Panc1 (cell line): Measurements from ENCODE around the gene MTRF1L. TPM values are rescaled to one million over a fixed set of nuclear protein-coding genes. Genes with fewer than 3 reads are reported as not detected.

Source experiments
- ATAC-seq: fragments of 200-7000 bp; cut with Tn5 transposase; 2 replicates; pipeline ENCODE4 v1.9.1; 2020; ENCODE audit warnings: mild to moderate bottlenecking, moderate library complexity
- BruUV-seq: library from RNA; stranded (reverse); fragments of 400-500 nt; replicated peaks from 2 replicates; lab custom pipeline; 2021; lab: Mats Ljungman, UMichigan
- CTCF ChIA-PET: fragments of 300-600 bp; sonication (Branson Sonifier 250); formaldehyde crosslinking; loops from one replicate; lab custom pipeline; 2022; ENCODE audit warnings: antibody characterized with exemption; lab: Charles Lee
- POLR2A ChIA-PET: fragments of 300-600 bp; sonication (Branson Sonifier 250); formaldehyde crosslinking; loops from one replicate; lab custom pipeline; 2022; ENCODE audit warnings: antibody characterized with exemption; lab: Charles Lee
- DNase-seq: peaks from one replicate; pipeline ENCODE4 v3.0.0-alpha.2; 2010; ENCODE audit warnings: low read depth, low spot score
- H3K27ac ChIP-seq: 2 replicates; pipeline ENCODE4 v1.5.1; 2011; ENCODE audit warnings: mild to moderate bottlenecking, low read length, inconsistent platforms
- H3K27me3 ChIP-seq: fragments of 200-500 bp; sonication (Bioruptor generic); 2 replicates; pipeline ENCODE4 v1.6.0; 2014; ENCODE audit warnings: low read length, inconsistent platforms; ENCODE audit not compliant: control insufficient read depth, insufficient read depth
- H3K36me3 ChIP-seq: fragments of 200-500 bp; sonication (Bioruptor generic); 2 replicates; pipeline ENCODE4 v1.5.1; 2014; ENCODE audit warnings: inconsistent platforms, mild to moderate bottlenecking, low read length, moderate library complexity; ENCODE audit not compliant: control insufficient read depth, insufficient read depth
- H3K4me1 ChIP-seq: 2 replicates; pipeline ENCODE4 v1.5.1; 2011; ENCODE audit warnings: inconsistent platforms, mild to moderate bottlenecking, low read length, moderate library complexity; ENCODE audit not compliant: control insufficient read depth, insufficient read depth
- H3K4me3 ChIP-seq, 2 experiments: 2 replicates each; pipeline ENCODE4 v1.5.1; 2011 to 2012; ENCODE audit warnings: low read depth in 2 of 2, low read length in 2 of 2, mild to moderate bottlenecking in 2 of 2, inconsistent platforms in 1 of 2, moderate library complexity in 1 of 2
- H3K9me3 ChIP-seq: fragments of 200-500 bp; sonication (Bioruptor generic); 2 replicates; pipeline ENCODE4 v1.5.1; 2014; ENCODE audit warnings: low read depth, mild to moderate bottlenecking, inconsistent platforms, low read length, moderate library complexity; ENCODE audit not compliant: control insufficient read depth, insufficient read depth
- CTCF ChIP-seq: fragments of 450-650 bp; IDR thresholded peaks from 2 replicates; pipeline ENCODE4 v1.5.1; 2017; ENCODE audit warnings: mild to moderate bottlenecking
- POLR2AphosphoS5 ChIP-seq: IDR thresholded peaks from 2 replicates; pipeline ENCODE4 v1.6.1; 2012; ENCODE audit warnings: mild to moderate bottlenecking, low read depth, low read length, moderate library complexity
- SIN3A ChIP-seq: IDR thresholded peaks from 2 replicates; pipeline ENCODE4 v1.6.1; 2012; ENCODE audit warnings: low read depth, mild to moderate bottlenecking, low read length, moderate library complexity, borderline replicate concordance; ENCODE audit not compliant: insufficient read depth
- TCF7L2 ChIP-seq: IDR thresholded peaks from 2 replicates; pipeline ENCODE4 v1.6.1; 2011; ENCODE audit warnings: mild to moderate bottlenecking, low read depth, low read length, inconsistent platforms
- in situ Hi-C: cut with HindIII; loops from 2 replicates; pipeline ENCODE4 v1.10.0; 2016; ENCODE audit warnings: low sequenced_read_pairs, low pct_unique_long_range_greater_than_20kb
- intact Hi-C: fragments of 100-400 bp; cut with micrococcal nuclease; formaldehyde crosslinking; loops from one replicate; pipeline ENCODE4 v1.10.0; 2022; ENCODE audit not compliant: unreplicated experiment
- total RNA-seq: library from RNA; stranded (reverse); gene quantifications from one replicate; pipeline ENCODE4 v1.2.1, GENCODE V29; 2021; ENCODE audit not compliant: unreplicated experiment
- TF ChIP-seq, protein P1 (sequence below), 2 experiments: IDR thresholded peaks; 2 replicates each; pipeline ENCODE4 v1.6.1; 2011 to 2012; ENCODE audit warnings: low read depth in 2 of 2, control low read depth in 1 of 2, low read length in 1 of 2, mild to moderate bottlenecking in 1 of 2, moderate library complexity in 1 of 2; ENCODE audit not compliant: insufficient read depth in 1 of 2

The MTRF1L gene
- total RNA-seq, 1 experiment from 2014 or later = 22.7 TPM

DNA sequence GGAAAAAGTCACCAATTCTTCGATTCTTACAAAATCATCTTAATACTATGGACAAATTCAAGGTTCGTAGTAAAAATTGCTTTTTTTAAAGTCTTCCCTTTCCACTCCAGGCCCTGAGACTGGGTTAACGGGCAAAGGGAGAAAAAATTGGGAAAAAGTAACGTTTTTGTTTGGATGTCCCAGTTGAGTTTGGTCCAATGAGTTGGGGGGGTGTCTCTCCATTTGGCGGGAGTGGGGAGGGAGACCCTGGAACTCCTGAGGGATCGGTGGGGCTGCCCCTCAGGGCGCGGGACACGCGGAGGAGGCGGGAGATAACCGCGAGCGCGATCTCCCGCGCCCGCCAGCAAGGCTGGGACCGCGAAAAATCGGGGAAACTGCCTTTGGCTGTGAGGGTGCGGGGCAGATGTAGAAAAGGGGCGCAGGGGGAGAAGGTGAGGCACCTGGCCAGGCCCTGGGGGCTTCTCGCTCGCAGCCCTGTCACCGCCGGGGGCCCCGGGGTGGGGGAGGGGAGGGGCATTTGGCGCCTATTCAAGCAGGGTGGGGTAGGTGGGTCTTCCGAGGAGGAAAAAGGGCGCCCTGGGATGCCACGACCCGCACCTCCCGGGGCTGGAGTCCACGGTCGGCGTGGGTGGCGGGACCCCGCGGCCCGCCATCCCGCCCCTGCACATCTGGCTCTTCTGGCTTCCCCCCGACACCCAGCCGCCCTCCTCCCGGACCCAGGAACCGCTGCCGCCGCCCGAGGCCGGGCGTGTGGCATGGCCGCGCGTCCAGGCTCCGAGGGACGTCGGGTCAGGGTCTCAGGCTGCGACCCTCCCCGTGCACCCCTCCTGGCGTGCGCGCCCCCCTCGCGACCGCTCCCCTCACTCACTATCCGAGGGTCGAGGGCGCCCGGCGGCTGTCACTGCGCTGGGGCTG, 20.3 kb downstream of the MTRF1L start:
- TF ChIP-seq POLR2AphosphoS5 (no peak), TCF7L2 (no peak), CTCF (no peak)
- TF ChIP-seq, protein P1, sequence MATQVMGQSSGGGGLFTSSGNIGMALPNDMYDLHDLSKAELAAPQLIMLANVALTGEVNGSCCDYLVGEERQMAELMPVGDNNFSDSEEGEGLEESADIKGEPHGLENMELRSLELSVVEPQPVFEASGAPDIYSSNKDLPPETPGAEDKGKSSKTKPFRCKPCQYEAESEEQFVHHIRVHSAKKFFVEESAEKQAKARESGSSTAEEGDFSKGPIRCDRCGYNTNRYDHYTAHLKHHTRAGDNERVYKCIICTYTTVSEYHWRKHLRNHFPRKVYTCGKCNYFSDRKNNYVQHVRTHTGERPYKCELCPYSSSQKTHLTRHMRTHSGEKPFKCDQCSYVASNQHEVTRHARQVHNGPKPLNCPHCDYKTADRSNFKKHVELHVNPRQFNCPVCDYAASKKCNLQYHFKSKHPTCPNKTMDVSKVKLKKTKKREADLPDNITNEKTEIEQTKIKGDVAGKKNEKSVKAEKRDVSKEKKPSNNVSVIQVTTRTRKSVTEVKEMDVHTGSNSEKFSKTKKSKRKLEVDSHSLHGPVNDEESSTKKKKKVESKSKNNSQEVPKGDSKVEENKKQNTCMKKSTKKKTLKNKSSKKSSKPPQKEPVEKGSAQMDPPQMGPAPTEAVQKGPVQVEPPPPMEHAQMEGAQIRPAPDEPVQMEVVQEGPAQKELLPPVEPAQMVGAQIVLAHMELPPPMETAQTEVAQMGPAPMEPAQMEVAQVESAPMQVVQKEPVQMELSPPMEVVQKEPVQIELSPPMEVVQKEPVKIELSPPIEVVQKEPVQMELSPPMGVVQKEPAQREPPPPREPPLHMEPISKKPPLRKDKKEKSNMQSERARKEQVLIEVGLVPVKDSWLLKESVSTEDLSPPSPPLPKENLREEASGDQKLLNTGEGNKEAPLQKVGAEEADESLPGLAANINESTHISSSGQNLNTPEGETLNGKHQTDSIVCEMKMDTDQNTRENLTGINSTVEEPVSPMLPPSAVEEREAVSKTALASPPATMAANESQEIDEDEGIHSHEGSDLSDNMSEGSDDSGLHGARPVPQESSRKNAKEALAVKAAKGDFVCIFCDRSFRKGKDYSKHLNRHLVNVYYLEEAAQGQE (IDR thresholded peaks at IDR 0.05; ENCODE audit: insufficient read depth in 1 of 2, low read depth in 2 of 2, low read length in 1 of 2) = no peak
- intact Hi-C loops (no loop called here), in situ Hi-C loops (no loop called here)
- Histone ChIP-seq H3K27me3 (no peaks in the 10 kb centered on the region), H3K4me3 (peak overlapping the region; percentile 69 to 82), H3K4me1 (peaks cover 38% of the 10 kb centered on the region), H3K36me3 (peaks cover 24% of the 10 kb centered on the region), H3K9me3 (no peaks in the 10 kb centered on the region), H3K27ac (peak overlapping the region; percentile 94)
- POLR2A ChIA-PET = interaction anchor here (0.8 kb wide), 1 partner anchor 18 kb away, joined by 9 read pairs; no protein-coding TSS in a partner anchor
- no TSS peak for BruUV-seq
- CTCF ChIA-PET = no interaction called here
- peak; percentile 25 for ATAC-seq
- DNase-seq = no peak

DNA sequence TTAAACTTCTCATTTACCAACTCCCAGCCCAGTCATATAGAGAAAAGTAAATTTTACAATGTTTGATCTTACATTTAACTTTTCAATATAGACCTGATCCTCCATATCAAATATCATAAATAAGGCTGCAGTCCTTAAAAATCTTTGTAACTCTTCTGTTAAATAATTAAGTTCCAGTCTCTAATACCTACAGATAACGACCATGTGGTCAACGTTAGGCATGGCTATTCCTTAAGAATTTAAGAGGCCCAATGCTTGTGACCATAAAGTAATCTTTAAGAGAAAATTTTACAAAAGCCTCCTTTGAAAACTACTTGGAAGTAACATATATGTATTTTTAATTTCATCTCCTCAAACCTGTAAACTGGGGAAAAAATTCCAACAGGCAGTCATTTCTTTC, 21.3 kb downstream of the MTRF1L start:
- ChIA-PET POLR2A (no interaction called here), CTCF (no interaction called here)
- Histone ChIP-seq H3K4me3 (peak overlapping the region; percentile 69 to 82), H3K4me1 (peaks cover 42% of the 10 kb centered on the region), H3K36me3 (peaks cover 29% of the 10 kb centered on the region), H3K27ac (peak overlapping the region; percentile 94), H3K9me3 (no peaks in the 10 kb centered on the region), H3K27me3 (no peaks in the 10 kb centered on the region)
- intact Hi-C loops (no loop called here), in situ Hi-C loops (no loop called here)
- BruUV-seq = TSS peak; percentile 82
- TF ChIP-seq TCF7L2 (no peak), POLR2AphosphoS5 (no peak), CTCF (no peak), SIN3A (no peak)
- TF ChIP-seq, protein P1 (IDR thresholded peaks at IDR 0.05; ENCODE audit: insufficient read depth in 1 of 2, low read depth in 2 of 2, low read length in 1 of 2) = no peak
- no peak for ATAC-seq
- no peak for DNase-seq
